NCI-H2029 treated with DMSO at 0.1 percent for 48 hours (cell line): ENCODE data around the gene POLR2H.
A peak's percentile ranks its signal among the peaks of the same experiment; 100 is the strongest.

Source experiments
- DNase-seq: peaks from one replicate; lab custom pipeline; 2025; lab: John Stamatoyannopoulos, UW

Gene POLR2H

DNA sequence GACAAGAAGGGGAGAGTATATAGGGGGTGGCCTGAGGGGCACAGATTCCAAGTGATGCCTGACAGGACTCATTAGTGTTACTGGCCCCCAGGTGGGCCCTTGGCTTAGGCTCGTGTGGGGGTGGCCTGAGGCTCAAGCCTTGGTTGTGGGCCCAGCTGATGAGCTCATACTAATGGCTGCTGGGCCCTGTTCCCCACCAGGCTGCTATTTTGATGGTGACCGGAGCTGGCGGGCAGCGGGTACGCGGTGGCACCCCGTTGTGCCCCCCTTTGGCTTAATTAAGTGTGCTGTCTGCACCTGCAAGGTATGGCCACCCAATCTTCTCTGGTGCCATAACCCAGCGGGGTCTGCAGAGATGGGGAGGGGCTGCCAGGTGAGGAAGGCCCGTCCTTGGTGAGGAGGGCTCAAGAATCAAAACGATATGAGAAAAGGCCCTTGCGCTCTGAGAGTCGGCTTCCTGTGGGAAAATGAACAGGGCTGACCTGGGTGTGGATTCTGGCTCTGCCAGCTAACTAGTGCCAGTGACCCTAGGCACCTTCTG is 25.7 kb downstream of the POLR2H start:
- DNase-seq: no peak

DNA sequence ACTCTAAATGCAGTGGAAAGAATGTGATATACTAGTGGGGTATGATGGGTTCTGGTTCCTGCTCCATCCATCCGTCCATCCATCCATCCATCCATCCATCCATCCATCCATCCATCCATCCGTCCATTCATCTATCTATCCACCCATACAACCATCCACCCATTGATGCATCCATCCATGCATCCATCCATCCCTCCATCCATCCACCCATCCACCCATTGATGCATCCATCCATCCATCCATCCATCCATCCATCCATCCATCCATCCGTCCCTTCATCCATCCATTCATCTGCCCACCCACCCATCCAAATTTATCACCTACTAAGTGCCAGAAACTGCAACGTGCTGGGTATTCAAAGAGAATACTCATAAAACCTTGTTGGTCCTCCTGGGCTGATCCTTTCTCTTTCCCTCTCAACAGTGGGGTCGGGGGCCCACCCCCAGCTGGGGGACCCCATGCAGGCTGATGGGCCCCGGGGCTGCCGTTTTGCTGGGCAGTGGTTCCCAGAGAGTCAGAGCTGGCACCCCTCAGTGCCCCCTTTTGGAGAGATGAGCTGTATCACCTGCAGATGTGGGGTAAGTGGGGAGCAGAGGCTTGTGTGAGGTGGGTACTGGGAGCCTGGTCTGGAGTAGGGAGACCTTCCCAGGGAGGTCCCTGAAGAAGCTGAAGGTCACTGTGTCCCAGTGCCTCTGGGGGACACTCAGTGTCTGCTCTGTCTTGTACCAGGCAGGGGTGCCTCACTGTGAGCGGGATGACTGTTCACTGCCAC is 26.8 kb downstream of the POLR2H start:
- no peak for DNase-seq

DNA sequence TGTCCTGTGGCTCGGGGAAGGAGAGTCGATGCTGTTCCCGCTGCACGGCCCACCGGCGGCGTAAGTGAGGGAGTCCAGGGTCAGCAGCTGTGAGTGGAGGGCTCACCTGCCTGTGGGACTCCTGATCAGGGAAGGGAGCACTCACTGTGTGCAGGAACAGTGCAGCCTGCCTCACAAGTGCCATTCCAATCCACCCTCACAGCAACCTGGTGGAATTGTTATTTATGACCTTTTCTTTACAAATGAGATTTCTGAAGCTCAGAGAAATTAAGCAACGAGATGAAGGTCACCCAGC is 27.4 kb downstream of the POLR2H start:
- no peak for DNase-seq

DNA sequence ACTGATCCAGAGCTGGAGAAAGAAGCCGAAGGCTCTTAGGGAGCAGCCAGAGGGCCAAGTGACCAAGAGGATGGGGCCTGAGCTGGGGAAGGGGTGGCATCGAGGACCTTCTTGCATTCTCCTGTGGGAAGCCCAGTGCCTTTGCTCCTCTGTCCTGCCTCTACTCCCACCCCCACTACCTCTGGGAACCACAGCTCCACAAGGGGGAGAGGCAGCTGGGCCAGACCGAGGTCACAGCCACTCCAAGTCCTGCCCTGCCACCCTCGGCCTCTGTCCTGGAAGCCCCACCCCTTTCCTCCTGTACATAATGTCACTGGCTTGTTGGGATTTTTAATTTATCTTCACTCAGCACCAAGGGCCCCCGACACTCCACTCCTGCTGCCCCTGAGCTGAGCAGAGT is 27.9 kb downstream of the POLR2H start:
- DNase-seq: no peak

DNA sequence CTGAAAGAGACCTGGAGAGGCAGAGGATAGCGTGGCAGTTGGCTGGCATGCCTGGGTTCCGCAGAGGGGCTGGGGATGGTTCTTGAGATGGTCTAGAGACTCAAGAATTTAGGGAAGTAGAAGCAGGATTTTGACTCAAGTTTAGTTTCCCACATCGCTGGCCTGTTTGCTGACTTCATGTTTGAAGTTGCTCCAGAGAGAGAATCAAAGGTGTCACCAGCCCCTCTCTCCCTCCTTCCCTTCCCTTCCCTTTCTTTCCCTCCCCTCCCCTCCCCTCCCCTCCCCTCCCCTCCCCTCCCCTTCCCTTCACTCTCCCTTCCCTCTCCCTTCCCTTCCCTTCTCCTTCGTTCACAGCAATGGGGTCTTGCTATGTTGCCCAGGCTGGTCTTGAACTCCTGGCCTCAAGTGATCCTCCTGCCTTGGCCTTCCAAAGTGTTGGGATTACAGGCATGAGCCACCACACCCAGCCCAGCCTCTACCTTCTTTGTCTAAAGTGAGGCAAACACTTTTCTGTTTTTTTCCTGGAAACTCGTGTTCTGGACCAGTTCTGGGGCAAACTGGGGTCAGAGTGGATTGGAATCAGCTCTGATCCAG is 28.5 kb downstream of the POLR2H start:
- no peak for DNase-seq

DNA sequence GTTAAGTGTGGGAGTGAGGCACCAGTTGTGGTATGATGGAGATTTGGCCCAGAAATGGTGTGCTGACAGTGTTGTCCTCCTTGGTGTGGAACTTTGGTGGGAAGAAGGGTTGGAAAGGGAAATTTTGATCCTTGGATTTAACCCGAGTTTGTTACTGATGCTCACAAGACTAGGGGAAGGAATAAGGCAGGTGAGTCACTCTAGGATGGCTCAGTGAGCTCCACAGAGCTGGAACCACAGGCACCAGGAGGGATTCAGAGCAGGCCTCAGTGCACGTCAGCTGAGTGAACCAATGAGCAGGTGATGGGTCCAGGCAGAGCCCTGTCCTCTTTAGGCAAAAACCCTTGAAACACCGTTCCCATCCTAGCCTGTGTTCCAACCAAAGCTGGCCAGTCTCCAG is 29.8 kb downstream of the POLR2H start:
- DNase-seq: no peak

DNA sequence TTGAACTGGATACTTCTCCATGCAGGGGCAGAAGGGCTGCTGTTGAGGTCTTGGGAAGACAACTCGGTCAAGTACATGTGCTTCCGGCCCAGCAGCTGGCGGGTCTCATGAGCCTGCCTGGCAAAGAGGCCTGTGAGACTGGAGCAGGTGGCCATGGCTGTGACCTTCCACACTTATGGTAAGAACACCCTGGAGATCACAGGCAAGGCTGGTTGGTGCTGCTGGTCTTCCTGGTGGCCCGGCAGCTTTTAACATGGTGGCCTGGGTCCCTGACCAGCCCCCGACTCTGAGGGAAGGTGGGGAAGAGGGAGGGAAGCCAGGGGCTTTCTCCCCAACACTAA is 33.8 kb downstream of the POLR2H start:
- no peak for DNase-seq

DNA sequence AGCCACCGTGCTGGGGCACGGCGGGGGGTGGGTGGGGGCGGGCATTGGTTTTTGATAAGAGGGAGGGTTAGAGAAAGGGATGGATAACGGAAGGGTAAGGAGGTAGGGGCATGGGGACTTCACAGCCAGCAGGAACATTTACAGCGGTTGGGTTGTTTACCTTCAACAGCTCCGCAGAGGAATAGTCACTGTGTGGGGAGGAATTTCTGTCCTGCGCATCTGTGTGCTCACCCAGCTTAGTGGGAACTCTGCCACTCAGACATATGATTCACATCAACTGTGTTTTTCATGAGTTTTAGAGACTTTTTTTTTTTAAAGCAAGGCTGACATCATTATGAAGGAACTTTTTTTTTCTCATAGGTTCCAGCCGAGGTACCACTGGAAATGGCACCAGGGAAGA is 37.9 kb downstream of the POLR2H start:
- DNase-seq: no peak

DNA sequence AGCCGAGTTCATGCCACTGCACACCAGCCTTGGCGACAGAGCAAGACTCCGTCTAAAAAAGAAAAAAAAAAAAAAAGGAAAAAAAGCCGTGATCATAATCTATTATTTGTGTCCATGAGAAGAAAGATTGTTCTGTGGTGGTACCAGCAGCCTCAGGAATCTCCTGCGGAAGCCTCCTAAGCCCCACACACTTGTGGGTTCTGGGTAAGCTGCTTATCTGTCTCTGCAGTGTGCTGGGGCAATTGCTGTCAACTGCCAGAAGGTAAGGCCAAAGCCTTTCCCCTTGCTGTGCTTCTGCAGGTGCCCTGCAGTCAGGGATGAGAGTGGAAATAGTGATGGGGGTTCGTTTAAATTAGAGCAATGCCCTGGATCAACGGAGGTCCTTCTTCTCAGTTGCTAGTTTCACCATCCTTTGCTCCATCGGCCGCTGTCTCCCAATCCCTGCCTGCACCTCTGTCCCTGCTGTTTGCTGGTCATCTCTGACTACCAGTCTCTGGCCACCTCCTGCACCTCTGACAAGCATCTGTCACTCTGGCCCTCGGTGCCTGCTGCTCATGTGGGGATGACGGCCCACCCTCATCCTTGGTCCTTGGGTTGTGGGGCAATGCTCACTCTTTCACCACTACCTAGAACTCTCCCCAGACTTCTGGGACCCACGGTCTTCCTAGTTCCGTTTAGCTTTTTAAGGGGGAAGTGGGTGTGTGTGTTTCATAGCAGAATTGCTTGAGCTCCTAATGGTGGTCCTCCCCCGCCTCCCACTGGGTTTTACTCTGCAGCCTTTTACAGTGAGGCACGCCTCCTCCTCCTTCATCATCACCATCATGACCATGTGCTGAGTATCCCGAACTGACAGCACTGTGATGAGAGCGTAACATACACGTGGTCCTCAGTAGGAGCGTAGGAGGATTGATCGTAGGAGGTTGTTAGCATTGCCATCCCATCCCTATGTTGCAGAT is 43.8 kb downstream of the POLR2H start:
- DNase-seq: no peak

DNA sequence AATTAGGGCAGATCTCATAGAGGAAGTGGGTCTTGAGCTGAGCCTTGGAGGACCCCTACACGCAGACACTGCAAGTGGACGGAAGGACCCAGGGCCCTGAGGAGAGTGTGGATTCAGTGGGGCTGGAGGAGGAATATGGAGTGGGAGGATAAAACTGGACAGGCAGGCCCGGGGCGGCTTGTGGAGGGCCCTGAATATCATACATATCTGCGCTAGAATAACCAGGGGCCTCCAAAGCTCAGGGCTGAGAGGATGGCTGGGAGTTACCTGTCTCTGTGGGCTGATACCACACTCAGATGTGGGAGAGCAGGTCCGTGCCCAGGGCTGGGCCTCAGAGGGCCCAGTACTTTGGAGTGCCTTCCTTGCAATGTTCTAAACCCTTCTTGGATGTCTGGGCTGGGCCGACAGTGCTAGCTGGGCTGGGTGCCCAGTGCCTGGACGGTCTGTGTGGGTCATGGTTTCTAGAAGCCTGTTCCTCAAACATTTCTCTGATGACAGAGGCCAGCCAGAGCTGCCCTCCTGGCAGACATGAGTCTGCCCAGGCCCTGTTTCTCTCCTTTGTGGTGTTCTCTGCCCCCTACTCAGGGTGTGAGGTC is 47.9 kb downstream of the POLR2H start:
- no peak for DNase-seq

DNA sequence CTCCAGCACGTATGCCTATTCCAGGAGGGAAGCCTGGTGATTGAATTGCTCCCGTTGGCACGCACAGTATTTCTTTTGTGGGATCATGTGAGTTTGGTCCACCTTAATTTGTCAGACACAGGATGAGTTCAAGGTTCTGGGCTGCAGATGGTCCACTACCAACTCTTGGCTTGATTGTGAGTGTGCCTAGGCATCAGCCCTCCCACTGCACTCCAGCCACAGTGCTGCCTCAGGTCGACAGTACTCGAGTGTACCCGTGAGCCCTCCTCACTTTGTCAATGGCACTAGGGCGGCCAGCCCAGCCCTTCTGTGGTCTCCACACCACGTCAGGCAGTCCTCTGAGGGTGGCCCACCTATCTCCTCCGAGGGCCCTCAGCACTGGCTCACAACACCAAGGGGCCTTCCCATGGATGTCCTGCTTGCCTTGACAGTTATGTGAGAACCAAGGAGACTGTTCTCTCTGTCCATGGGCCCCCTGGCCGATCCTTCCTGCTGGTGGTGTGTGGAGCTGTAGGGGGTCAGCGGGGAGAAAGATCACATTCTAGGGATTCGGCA is 48.5 kb downstream of the POLR2H start:
- DNase-seq: no peak

DNA sequence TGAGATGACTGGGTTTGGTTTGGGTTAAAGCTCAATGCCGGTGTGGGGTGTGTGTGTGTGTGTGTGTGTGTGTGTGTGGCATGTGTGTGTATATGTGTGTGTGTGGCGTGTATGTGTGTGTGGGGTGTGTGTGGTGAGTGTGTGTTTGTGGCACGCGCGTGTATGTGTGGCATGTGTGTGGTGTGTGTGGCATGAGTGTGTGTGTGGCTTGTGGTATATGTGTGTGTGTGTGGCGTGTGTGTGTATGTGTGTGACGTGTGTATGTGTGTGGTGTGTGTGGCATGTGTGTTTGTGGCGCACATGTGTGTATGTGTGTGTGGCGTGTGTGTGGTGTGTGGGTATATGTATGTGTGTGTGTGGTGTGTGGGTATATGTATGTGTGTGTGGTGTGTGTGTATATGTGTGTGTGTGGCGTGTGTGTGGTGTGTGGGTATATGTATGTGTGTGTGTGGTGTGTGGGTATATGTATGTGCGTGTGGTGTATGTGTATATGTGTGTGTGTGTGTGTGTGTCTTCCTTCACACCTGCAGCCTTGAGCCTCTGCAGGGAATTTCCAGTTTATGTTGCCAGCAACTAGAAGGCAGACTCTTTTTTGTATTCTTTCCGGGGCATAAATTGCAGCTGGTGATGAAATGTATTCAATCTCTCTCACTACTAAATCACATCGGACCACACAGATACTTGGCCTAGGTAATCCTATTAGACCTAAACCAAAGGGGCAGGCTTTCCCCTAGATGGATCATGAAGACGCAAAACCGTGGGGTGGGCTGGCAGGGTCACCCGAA is 53.1 kb downstream of the POLR2H start:
- no peak for DNase-seq

DNA sequence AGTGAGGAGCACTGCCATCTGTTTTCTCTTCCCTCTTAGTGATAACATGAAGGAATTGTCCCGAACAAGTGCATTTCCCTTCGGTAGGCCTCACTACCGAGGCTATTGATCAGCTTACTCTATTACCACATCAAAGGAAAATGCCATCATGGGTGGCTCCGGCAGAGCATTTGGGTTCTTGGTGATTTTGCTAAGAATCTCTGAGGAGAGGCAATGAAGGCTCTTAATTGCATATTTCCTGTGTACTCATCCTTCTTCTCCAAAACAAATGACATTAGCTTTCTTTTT is 53.6 kb downstream of the POLR2H start:
- DNase-seq: no peak

DNA sequence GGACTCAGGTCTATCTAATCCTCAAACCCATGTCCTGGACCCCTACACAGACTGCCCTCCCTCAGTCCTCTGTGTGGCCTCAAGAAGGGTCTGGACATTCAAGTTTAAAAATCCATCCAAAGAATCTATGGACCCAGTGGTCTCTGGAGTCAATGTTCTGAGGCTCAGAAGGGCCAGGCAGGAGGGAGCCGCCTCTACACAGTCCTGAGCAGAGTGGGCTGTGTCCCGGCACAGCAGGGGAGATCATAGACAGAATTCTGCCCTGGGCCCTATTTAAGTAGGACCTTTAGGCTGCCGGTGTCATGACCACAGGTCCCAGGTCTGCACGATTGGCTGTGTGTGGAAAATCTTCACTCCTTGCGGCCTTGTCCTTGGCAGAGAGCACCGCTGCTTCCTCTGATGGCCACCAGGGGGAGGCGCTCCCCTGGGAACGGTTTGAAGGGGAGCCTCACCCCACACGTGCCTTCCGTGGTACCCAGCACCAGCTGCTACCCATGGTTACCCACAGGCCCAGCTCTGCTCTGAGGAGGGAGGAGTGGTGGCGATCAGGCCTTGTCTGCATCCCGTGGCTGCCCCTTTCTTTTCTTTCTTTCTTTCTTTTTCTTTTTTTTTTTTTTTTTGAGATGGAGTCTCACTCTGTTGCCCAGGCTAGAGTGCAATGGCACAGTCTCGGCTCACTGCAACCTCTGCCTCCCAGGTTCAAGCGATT is 56.3 kb downstream of the POLR2H start:
- DNase-seq: peak; percentile 1
